ENCODE measurements around the gene LGR4.
"Not testable (repeated sequence)": the region's sequence is repeated elsewhere in the genome, so short reads cannot be mapped to it uniquely, and the experiment has no call there.

The LGR4 gene

GRCh38 chr11:27358296-27358695 is 114.3 kb downstream of the LGR4 start:
- DNase-seq (ENCODE audit: low read depth, low spot score): no peak
- H3K27ac ChIP-seq: no peak overlapping the region

GRCh38 chr11:27357250-27357649 is 115.3 kb downstream of the LGR4 start:
- DNase-seq (ENCODE audit: low read depth, low spot score): no peak

GRCh38 chr11:27356624-27357222 is 115.9 kb downstream of the LGR4 start:
- no peak overlapping the region for H3K27ac ChIP-seq
- DNase-seq (ENCODE audit: low read depth, low spot score): no peak

More at GRCh38 chr11:27357250-27357649, 115.3 kb downstream of the LGR4 start:
- no peak overlapping the region for H3K27ac ChIP-seq

GRCh38 chr11:27355575-27356104 is 117.0 kb downstream of the LGR4 start:
- DNase-seq (ENCODE audit: low read depth, low spot score): no peak
- H3K27ac ChIP-seq: no peak overlapping the region

GRCh38 chr11:27354359-27354965 is 118.1 kb downstream of the LGR4 start:
- DNase-seq (ENCODE audit: low read depth, low spot score): no peak
- no peak overlapping the region for H3K27ac ChIP-seq

GRCh38 chr11:27353593-27354358 is 118.8 kb downstream of the LGR4 start:
- DNase-seq (ENCODE audit: low read depth, low spot score): peak; percentile 8
- H3K27ac ChIP-seq: no peak overlapping the region

GRCh38 chr11:27352781-27353180 is 119.8 kb downstream of the LGR4 start:
- no peak for DNase-seq (ENCODE audit: low read depth, low spot score)
- H3K27ac ChIP-seq: no peak overlapping the region

- no peak overlapping the region for H3K27ac ChIP-seq
- no peak for DNase-seq (ENCODE audit: low read depth, low spot score)
Observed at GRCh38 chr11:27350511-27350910, 122.1 kb downstream of the LGR4 start.

GRCh38 chr11:27349919-27350318 is 122.7 kb downstream of the LGR4 start:
- H3K27ac ChIP-seq: no peak overlapping the region
- DNase-seq (ENCODE audit: low read depth, low spot score): no peak

GRCh38 chr11:27348340-27348873 is 124.2 kb downstream of the LGR4 start:
- no peak overlapping the region for H3K27ac ChIP-seq
- DNase-seq (ENCODE audit: low read depth, low spot score): no peak

- DNase-seq (ENCODE audit: low read depth, low spot score): no peak
- H3K27ac ChIP-seq: no peak overlapping the region
Observed at GRCh38 chr11:27347359-27348339, 124.9 kb downstream of the LGR4 start.

- no peak overlapping the region for H3K27ac ChIP-seq
- no peak for DNase-seq (ENCODE audit: low read depth, low spot score)
Observed at GRCh38 chr11:27339941-27340340, 132.6 kb downstream of the LGR4 start.

- DNase-seq (ENCODE audit: low read depth, low spot score): not testable (repeated sequence)
Observed at GRCh38 chr11:27334764-27335163, 137.8 kb downstream of the LGR4 start.

GRCh38 chr11:27331981-27332380 is 140.6 kb downstream of the LGR4 start:
- no peak for DNase-seq (ENCODE audit: low read depth, low spot score)
- no peak overlapping the region for H3K27ac ChIP-seq

More at GRCh38 chr11:27334764-27335163, 137.8 kb downstream of the LGR4 start:
- not testable (repeated sequence) for H3K27ac ChIP-seq

GRCh38 chr11:27330633-27331270 is 141.8 kb downstream of the LGR4 start:
- DNase-seq (ENCODE audit: low read depth, low spot score): no peak

GRCh38 chr11:27329867-27330632 is 142.5 kb downstream of the LGR4 start:
- H3K27ac ChIP-seq: no peak overlapping the region

More at GRCh38 chr11:27330633-27331270, 141.8 kb downstream of the LGR4 start:
- no peak overlapping the region for H3K27ac ChIP-seq

GRCh38 chr11:27328614-27329013 is 144.0 kb downstream of the LGR4 start:
- no peak overlapping the region for H3K27ac ChIP-seq
- no peak for DNase-seq (ENCODE audit: low read depth, low spot score)

More at GRCh38 chr11:27329867-27330632, 142.5 kb downstream of the LGR4 start:
- no peak for DNase-seq (ENCODE audit: low read depth, low spot score)

GRCh38 chr11:27327064-27327463 is 145.5 kb downstream of the LGR4 start:
- H3K27ac ChIP-seq; DNase-seq (ENCODE audit: low read depth, low spot score): not testable (repeated sequence)

Measured in epithelial cell of prostate (primary cell).